GM21367 (cell line): Measurements from ENCODE around the gene MYL6B.
A peak's percentile ranks its signal among the peaks of the same experiment; 100 is the strongest.
"Not testable (repeated sequence)": the region's sequence is repeated elsewhere in the genome, so short reads cannot be mapped to it uniquely, and the experiment has no call there.

Experiments used
- ATAC-seq: cut with Tn5 transposase; IDR thresholded peaks from one replicate; pipeline ENCODE4 v1.9.1; 2021; ENCODE audit not compliant: unreplicated experiment

The MYL6B gene

GRCh38 chr12:56151672-56152131, 685 bp upstream of the MYL6B start:
- no peak for ATAC-seq

- ATAC-seq: no peak
Measured at GRCh38 chr12:56152756-56153677, 630 bp downstream of the MYL6B start.

- no peak for ATAC-seq
Measured at GRCh38 chr12:56153678-56154065, 1.3 kb downstream of the MYL6B start.

GRCh38 chr12:56154246-56154771, 1.9 kb downstream of the MYL6B start:
- no peak for ATAC-seq

GRCh38 chr12:56154818-56155217, 2.4 kb downstream of the MYL6B start:
- no peak for ATAC-seq

- no peak for ATAC-seq
Measured at GRCh38 chr12:56155256-56155845, 3.0 kb downstream of the MYL6B start.

GRCh38 chr12:56156464-56157200, 4.2 kb downstream of the MYL6B start:
- ATAC-seq: not testable (repeated sequence)

- ATAC-seq: peak; percentile 23
Measured at GRCh38 chr12:56157201-56158028, 5.0 kb downstream of the MYL6B start.

GRCh38 chr12:56158029-56158925, 5.9 kb downstream of the MYL6B start, which contains the start of gene MYL6:
Gene MYL6, plus strand, starts transcription at chr12:56158359. Its CDS starts 43 bp downstream, at chr12:56158402.
- peak; percentile 80 for ATAC-seq

- no peak for ATAC-seq
Measured at GRCh38 chr12:56158926-56159461, 6.6 kb downstream of the MYL6B start.

GRCh38 chr12:56159482-56160192, 7.2 kb downstream of the MYL6B start:
- no peak for ATAC-seq

GRCh38 chr12:56160193-56160763, 7.9 kb downstream of the MYL6B start:
- no peak for ATAC-seq

GRCh38 chr12:56160894-56161689, 8.7 kb downstream of the MYL6B start:
- no peak for ATAC-seq

GRCh38 chr12:56161690-56162351, 9.4 kb downstream of the MYL6B start:
- no peak for ATAC-seq

GRCh38 chr12:56162468-56163290, 10.3 kb downstream of the MYL6B start:
- no peak for ATAC-seq
